Liver (tissue), 9 donors: ENCODE measurements around the gene SPRR4. TPM values are rescaled to one million over a fixed set of nuclear protein-coding genes. Genes with fewer than 3 reads are reported as not detected.

ENCODE experiments used
- DNase-seq: peaks from one replicate; pipeline ENCODE4 v3.0.0-alpha.2; 2017; ENCODE audit warnings: low spot score
- H3K27ac ChIP-seq, 2 donors: one replicate each; pipeline ENCODE4 v1.7.0; 2013; ENCODE audit warnings: inconsistent platforms in 2 of 2, low read length in 2 of 2, control low read depth in 1 of 2, low read depth in 1 of 2, mild to moderate bottlenecking in 1 of 2
- H3K27me3 ChIP-seq, 4 donors: one replicate each; pipeline versions ENCODE4 v1.6.1 to v1.7.0; 2013; ENCODE audit warnings: low read length in 3 of 4, inconsistent platforms in 1 of 4, mild to moderate bottlenecking in 1 of 4, moderate library complexity in 1 of 4; ENCODE audit not compliant: control insufficient read depth in 4 of 4, insufficient read depth in 4 of 4
- H3K36me3 ChIP-seq, 4 donors: one replicate each; pipeline versions ENCODE4 v1.6.1 to v1.7.0; 2013; ENCODE audit warnings: low read length in 3 of 4, mild to moderate bottlenecking in 3 of 4, low read depth in 1 of 4, moderate library complexity in 1 of 4; ENCODE audit not compliant: control insufficient read depth in 4 of 4, insufficient read depth in 3 of 4
- H3K4me1 ChIP-seq, 4 donors: one replicate each; pipeline versions ENCODE4 v1.6.1 to v1.7.0; 2013; ENCODE audit warnings: low read length in 3 of 4, mild to moderate bottlenecking in 3 of 4, moderate library complexity in 1 of 4; ENCODE audit not compliant: control insufficient read depth in 4 of 4, insufficient read depth in 4 of 4
- H3K4me3 ChIP-seq, 3 donors: one replicate each; pipeline versions ENCODE4 v1.6.1 to v1.7.0; 2013; ENCODE audit warnings: low read length in 3 of 3, control low read depth in 1 of 3, low read depth in 1 of 3, mild to moderate bottlenecking in 1 of 3
- H3K9ac ChIP-seq, 2 donors: one replicate each; pipeline ENCODE4 v1.7.0; 2013; ENCODE audit warnings: low read length in 2 of 2, mild to moderate bottlenecking in 2 of 2, moderate library complexity in 2 of 2, control low read depth in 1 of 2, low read depth in 1 of 2
- H3K9me3 ChIP-seq, 4 donors: one replicate each; pipeline versions ENCODE4 v1.6.1 to v1.7.0; 2013; ENCODE audit warnings: low read length in 3 of 4; ENCODE audit not compliant: control insufficient read depth in 4 of 4
- EGR1 ChIP-seq, 2 donors: IDR thresholded peaks; 2 replicates each; pipeline ENCODE4 v1.6.1; 2016 to 2018; ENCODE audit warnings: antibody characterized with exemption in 2 of 2, low read depth in 2 of 2
- FOXA1 ChIP-seq: IDR thresholded peaks from 2 replicates; pipeline ENCODE4 v1.6.1; 2016; ENCODE audit warnings: antibody characterized with exemption
- GABPA ChIP-seq, 2 donors: IDR thresholded peaks in 1 of 2; conservative IDR thresholded peaks in 1 of 2; 2 replicates each; pipeline ENCODE4 v1.6.1; 2016; ENCODE audit warnings: antibody characterized with exemption in 2 of 2, mild to moderate bottlenecking in 1 of 2, moderate library complexity in 1 of 2
- HNF4A ChIP-seq, 2 donors: conservative IDR thresholded peaks; 2 replicates each; pipeline ENCODE4 v1.6.1; 2016; ENCODE audit warnings: antibody characterized with exemption in 2 of 2, mild to moderate bottlenecking in 2 of 2
- JUND ChIP-seq, 2 donors: IDR thresholded peaks; 2 replicates each; pipeline ENCODE4 v1.6.1; 2016; ENCODE audit warnings: antibody characterized with exemption in 2 of 2
- NR2F2 ChIP-seq: IDR thresholded peaks from 2 replicates; pipeline ENCODE4 v1.6.1; 2016; ENCODE audit warnings: antibody characterized with exemption
- RAD21 ChIP-seq, 2 donors: IDR thresholded peaks; 2 replicates each; pipeline ENCODE4 v1.6.1; 2016; ENCODE audit warnings: antibody characterized with exemption in 2 of 2, mild to moderate bottlenecking in 2 of 2
- REST ChIP-seq: IDR thresholded peaks from 2 replicates; pipeline ENCODE4 v1.6.1; 2016; ENCODE audit warnings: antibody characterized with exemption, mild to moderate bottlenecking
- RXRA ChIP-seq, 2 donors: IDR thresholded peaks; 2 replicates each; pipeline ENCODE4 v1.6.1; 2017 to 2018; ENCODE audit warnings: antibody characterized with exemption in 2 of 2, mild to moderate bottlenecking in 1 of 2
- SP1 ChIP-seq: IDR thresholded peaks from 2 replicates; pipeline ENCODE4 v1.6.1; 2018; ENCODE audit warnings: antibody characterized with exemption, mild to moderate bottlenecking
- YY1 ChIP-seq: IDR thresholded peaks from 2 replicates; pipeline ENCODE4 v1.6.1; 2016; ENCODE audit warnings: antibody characterized with exemption, mild to moderate bottlenecking
- WGBS: extraction: QIAGEN DNeasy Blood & Tissue Kit; methylation state at CpG from one replicate; pipeline ENCODE4 v1.1.7; 2013; 5-methylcytosine and 5-hydroxymethylcytosine counted together
- polyA plus RNA-seq, 2 donors: library from polyadenylated mRNA; stranded (reverse) in 1 of 2; unstranded in 1 of 2; fragments of 200-250 nt in 1 of 2; fragments of >200 nt in 1 of 2; fragmentation: Nextera tagmentation in 1 of 2; extraction: Ambion mirVana in 1 of 2; gene quantifications; one replicate each; pipeline versions ENCODE4 v1.2.1 to v1.2.3, GENCODE V29; 2013 to 2015
- total RNA-seq, 2 donors: library from RNA; depleted of rRNA; stranded (reverse); fragments of >200 nt; gene quantifications; one replicate each; pipeline ENCODE4 v1.2.3, GENCODE V29; 2014
- TF ChIP-seq, protein P1 (sequence below): IDR thresholded peaks from 2 replicates; pipeline ENCODE4 v1.6.1; 2016; ENCODE audit warnings: antibody characterized with exemption
- TF ChIP-seq, protein P2 (sequence below): IDR thresholded peaks from 2 replicates; pipeline ENCODE4 v1.6.1; 2016; ENCODE audit warnings: antibody characterized with exemption
- TF ChIP-seq, protein P3 (sequence below): fragments of 150-350 bp; IDR thresholded peaks from 2 replicates; pipeline ENCODE4 v1.5.1; 2017; ENCODE audit warnings: improper control_type of control experiment, low read depth, low read length; ENCODE audit not compliant: missing input control
- donor health status: healthy.
- donor health status: healthy.
- donor health status: healthy.
- donor health status: healthy.
- donor health status: healthy.

SPRR4 gene
- total and polyA plus RNA-seq, 4 donors: not detected

DNA sequence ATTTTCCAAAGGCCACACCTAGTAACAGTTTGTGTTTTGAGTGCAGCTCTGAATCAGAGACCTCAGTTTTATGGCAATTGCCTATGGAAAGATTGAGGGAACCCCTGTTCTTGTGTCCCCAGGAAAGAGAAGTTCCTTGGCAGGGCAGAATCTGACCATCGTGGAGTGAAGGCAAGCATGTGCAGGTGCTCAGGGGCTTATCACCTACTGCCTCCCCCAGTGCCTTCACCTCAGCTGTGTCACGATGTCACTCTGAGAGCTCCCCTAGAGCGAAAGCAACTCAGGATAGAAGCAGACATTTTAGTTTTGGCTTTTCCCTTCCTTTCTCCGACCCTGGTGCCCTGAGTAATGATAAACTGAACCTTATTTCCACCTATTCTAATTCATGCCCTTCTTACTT, 11.6 kb downstream of the SPRR4 start:
- DNase-seq: no peak
- Histone ChIP-seq H3K9ac (no peak overlapping the region), H3K36me3 (no peaks in the 10 kb centered on the region), H3K9me3 (no peaks in the 10 kb centered on the region), H3K4me1 (no peaks in the 10 kb centered on the region), H3K4me3 (no peak overlapping the region), H3K27me3 (no peaks in the 10 kb centered on the region), H3K27ac (no peak overlapping the region)
- TF ChIP-seq GABPA (IDR thresholded peaks at IDR 0.05 in 1 of 2, conservative IDR thresholded peaks at IDR 0.05 in 1 of 2): no peak
- no peak for TF ChIP-seq HNF4A (conservative IDR thresholded peaks at IDR 0.05)
- TF ChIP-seq RXRA (IDR thresholded peaks at IDR 0.05): no peak
- no peak for TF ChIP-seq RAD21 (IDR thresholded peaks at IDR 0.05)
- TF ChIP-seq, protein P1, sequence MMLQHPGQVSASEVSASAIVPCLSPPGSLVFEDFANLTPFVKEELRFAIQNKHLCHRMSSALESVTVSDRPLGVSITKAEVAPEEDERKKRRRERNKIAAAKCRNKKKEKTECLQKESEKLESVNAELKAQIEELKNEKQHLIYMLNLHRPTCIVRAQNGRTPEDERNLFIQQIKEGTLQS: no peak
- no peak for TF ChIP-seq JUND (IDR thresholded peaks at IDR 0.05)
- no peak for TF ChIP-seq YY1
- no peak for TF ChIP-seq NR2F2
- TF ChIP-seq, protein P2, sequence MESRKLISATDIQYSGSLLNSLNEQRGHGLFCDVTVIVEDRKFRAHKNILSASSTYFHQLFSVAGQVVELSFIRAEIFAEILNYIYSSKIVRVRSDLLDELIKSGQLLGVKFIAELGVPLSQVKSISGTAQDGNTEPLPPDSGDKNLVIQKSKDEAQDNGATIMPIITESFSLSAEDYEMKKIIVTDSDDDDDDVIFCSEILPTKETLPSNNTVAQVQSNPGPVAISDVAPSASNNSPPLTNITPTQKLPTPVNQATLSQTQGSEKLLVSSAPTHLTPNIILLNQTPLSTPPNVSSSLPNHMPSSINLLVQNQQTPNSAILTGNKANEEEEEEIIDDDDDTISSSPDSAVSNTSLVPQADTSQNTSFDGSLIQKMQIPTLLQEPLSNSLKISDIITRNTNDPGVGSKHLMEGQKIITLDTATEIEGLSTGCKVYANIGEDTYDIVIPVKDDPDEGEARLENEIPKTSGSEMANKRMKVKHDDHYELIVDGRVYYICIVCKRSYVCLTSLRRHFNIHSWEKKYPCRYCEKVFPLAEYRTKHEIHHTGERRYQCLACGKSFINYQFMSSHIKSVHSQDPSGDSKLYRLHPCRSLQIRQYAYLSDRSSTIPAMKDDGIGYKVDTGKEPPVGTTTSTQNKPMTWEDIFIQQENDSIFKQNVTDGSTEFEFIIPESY: no peak
- no peak for TF ChIP-seq REST
- TF ChIP-seq FOXA1: no peak
- TF ChIP-seq, protein P3, sequence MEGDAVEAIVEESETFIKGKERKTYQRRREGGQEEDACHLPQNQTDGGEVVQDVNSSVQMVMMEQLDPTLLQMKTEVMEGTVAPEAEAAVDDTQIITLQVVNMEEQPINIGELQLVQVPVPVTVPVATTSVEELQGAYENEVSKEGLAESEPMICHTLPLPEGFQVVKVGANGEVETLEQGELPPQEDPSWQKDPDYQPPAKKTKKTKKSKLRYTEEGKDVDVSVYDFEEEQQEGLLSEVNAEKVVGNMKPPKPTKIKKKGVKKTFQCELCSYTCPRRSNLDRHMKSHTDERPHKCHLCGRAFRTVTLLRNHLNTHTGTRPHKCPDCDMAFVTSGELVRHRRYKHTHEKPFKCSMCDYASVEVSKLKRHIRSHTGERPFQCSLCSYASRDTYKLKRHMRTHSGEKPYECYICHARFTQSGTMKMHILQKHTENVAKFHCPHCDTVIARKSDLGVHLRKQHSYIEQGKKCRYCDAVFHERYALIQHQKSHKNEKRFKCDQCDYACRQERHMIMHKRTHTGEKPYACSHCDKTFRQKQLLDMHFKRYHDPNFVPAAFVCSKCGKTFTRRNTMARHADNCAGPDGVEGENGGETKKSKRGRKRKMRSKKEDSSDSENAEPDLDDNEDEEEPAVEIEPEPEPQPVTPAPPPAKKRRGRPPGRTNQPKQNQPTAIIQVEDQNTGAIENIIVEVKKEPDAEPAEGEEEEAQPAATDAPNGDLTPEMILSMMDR: no peak
- WGBS: 79% methylated on average over 4 of the region's 4 CpGs

GRCh38 chr1:152983234-152983633, 12.8 kb downstream of the SPRR4 start:
- Histone ChIP-seq H3K4me3 (no peak overlapping the region), H3K9me3 (no peaks in the 10 kb centered on the region), H3K27ac (no peak overlapping the region), H3K4me1 (no peaks in the 10 kb centered on the region), H3K36me3 (no peaks in the 10 kb centered on the region), H3K9ac (no peak overlapping the region), H3K27me3 (no peaks in the 10 kb centered on the region)
- DNase-seq: no peak
- TF ChIP-seq JUND (IDR thresholded peaks at IDR 0.05) (no peak), EGR1 (IDR thresholded peaks at IDR 0.05; ENCODE audit: low read depth in 2 of 2) (no peak), HNF4A (conservative IDR thresholded peaks at IDR 0.05) (no peak), SP1 (no peak), RAD21 (IDR thresholded peaks at IDR 0.05) (no peak)
- TF ChIP-seq, protein P3: no peak
- TF ChIP-seq, protein P2: no peak
